Stomach smooth muscle (tissue), 2 donors: Measurements from ENCODE around the gene TENM4.

ENCODE experiments used
- H3K27ac ChIP-seq: one replicate; pipeline ENCODE4 v1.7.0; 2013; ENCODE audit warnings: mild to moderate bottlenecking, low read length, inconsistent platforms
- H3K27me3 ChIP-seq, 2 donors: one replicate each; pipeline ENCODE4 v1.7.0; 2013; ENCODE audit warnings: low read length in 2 of 2; ENCODE audit not compliant: insufficient read depth in 2 of 2, control insufficient read depth in 1 of 2
- H3K36me3 ChIP-seq, 2 donors: one replicate each; pipeline ENCODE4 v1.7.0; 2013; ENCODE audit warnings: low read length in 2 of 2; ENCODE audit not compliant: control insufficient read depth in 2 of 2, insufficient read depth in 2 of 2
- H3K4me1 ChIP-seq: one replicate; pipeline ENCODE4 v1.7.0; 2013; ENCODE audit warnings: low read length; ENCODE audit not compliant: control insufficient read depth, insufficient read depth
- H3K4me3 ChIP-seq, 2 donors: one replicate each; pipeline ENCODE4 v1.7.0; 2013; ENCODE audit warnings: low read length in 2 of 2
- H3K9ac ChIP-seq, 2 donors: one replicate each; pipeline ENCODE4 v1.7.0; 2013; ENCODE audit warnings: low read length in 2 of 2, mild to moderate bottlenecking in 1 of 2
- H3K9me3 ChIP-seq, 2 donors: one replicate each; pipeline ENCODE4 v1.7.0; 2013; ENCODE audit warnings: low read length in 2 of 2; ENCODE audit not compliant: control insufficient read depth in 2 of 2
- donor health status: healthy.
- donor health status: Pancreatic carcinoma.

TENM4 gene

DNA sequence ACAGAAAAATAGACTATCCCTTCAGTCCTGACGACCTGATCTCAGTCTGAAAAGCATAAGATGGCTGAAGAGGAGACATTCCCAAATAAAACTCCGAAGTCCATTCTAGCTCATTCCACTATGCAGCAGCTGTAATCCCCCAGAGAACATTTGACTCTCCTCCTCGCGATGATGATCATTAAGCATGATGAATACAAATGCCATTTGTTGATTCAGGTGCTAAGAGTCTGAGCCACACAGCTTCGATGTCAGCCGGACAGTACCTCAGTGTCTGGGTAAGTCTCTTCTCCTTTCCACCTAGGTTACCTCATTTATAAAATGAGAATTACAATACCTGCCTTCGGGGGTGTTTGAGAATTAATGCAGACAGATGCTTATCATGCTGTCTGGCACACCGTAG is 94.8 kb downstream of the TENM4 start:
- Histone ChIP-seq H3K4me3 (no peak overlapping the region), H3K27ac (no peak overlapping the region), H3K36me3 (no peaks in the 10 kb centered on the region), H3K9ac (no peak overlapping the region), H3K27me3 (peaks cover 0 to 2% of the 10 kb centered on the region in 2 donors), H3K9me3 (no peaks in the 10 kb centered on the region), H3K4me1 (no peaks in the 10 kb centered on the region)

DNA sequence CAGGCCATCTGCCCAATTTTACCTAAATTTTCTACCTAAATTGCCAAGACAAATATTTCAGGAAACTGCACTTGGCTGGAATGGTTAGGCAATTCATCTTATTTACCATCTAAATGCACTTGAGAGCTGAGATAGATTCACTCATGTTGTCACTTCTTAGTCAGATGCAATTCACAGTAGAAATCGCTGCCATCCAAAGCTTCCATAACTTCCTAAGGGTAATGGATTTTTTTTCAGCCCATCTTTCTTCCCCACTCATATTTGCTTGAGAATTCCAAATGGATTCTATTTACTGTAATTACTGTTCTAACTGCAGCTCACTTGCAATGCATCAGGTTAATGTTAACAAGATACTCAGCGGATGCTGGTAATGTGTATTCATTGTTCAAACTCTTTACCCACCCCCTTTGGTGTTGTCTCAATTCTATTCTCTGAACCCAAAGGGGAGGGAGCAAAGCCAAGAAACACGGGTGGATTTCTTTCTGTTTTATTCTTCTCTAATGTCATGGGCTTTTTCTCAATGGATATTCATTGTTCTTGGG is 96.0 kb downstream of the TENM4 start:
- Histone ChIP-seq H3K36me3 (no peaks in the 10 kb centered on the region), H3K27me3 (peaks cover 0 to 3% of the 10 kb centered on the region in 2 donors), H3K4me1 (no peaks in the 10 kb centered on the region)

DNA sequence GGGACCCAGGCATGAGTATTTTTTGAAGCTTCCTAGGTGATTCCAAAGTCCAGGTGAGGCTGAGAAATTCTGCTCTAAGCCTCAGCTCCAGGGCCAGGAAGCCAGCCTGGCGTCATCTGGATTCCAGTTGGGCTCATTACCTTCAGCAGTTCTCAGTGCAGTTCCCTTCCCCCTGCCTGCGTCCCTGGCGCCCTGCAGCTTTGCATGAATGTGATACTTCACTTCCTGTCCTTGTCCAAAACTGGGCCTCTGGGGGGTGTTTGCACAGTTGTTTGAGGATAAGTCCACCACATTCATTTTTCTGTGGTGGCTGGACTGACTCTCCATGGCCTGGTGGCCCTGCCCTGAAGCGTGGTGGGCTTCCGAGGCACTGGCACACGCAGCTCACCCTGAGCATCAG is 98.1 kb downstream of the TENM4 start:
- no peak overlapping the region for H3K9ac ChIP-seq
- H3K9me3 ChIP-seq = no peaks in the 10 kb centered on the region
- peaks cover 0 to 3% of the 10 kb centered on the region in 2 donors for H3K27me3 ChIP-seq
- no peaks in the 10 kb centered on the region for H3K36me3 ChIP-seq
- H3K4me3 ChIP-seq = no peak overlapping the region
- H3K4me1 ChIP-seq = no peaks in the 10 kb centered on the region
- no peak overlapping the region for H3K27ac ChIP-seq

More for the DNA sequence above, 96.0 kb downstream of the TENM4 start:
- H3K27ac ChIP-seq = no peak overlapping the region
- no peaks in the 10 kb centered on the region for H3K9me3 ChIP-seq
- no peak overlapping the region for H3K9ac ChIP-seq
- no peak overlapping the region for H3K4me3 ChIP-seq

DNA sequence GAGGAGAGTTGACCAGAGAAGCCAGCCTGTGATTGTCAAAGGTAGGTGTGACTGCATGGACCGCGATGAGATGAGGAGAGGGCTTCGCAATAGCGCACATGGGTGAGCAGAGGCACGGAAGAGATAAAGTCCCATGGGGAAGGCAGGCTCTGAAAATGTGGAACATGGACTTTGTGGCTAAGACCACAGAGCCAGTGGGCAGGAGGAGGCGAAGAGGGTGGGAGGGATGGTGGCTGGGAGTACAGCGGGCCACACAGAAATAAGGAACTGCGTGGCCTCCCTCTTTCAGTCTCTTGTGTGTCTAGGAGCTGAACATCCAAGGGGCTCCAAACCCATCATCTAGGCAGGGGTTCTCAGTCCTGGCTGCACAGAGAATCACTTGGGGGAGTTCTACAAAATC is 98.6 kb downstream of the TENM4 start:
- Histone ChIP-seq H3K27me3 (peaks cover 0 to 3% of the 10 kb centered on the region in 2 donors), H3K36me3 (no peaks in the 10 kb centered on the region), H3K27ac (no peak overlapping the region), H3K9me3 (no peaks in the 10 kb centered on the region), H3K4me3 (no peak overlapping the region), H3K4me1 (no peaks in the 10 kb centered on the region), H3K9ac (no peak overlapping the region)

DNA sequence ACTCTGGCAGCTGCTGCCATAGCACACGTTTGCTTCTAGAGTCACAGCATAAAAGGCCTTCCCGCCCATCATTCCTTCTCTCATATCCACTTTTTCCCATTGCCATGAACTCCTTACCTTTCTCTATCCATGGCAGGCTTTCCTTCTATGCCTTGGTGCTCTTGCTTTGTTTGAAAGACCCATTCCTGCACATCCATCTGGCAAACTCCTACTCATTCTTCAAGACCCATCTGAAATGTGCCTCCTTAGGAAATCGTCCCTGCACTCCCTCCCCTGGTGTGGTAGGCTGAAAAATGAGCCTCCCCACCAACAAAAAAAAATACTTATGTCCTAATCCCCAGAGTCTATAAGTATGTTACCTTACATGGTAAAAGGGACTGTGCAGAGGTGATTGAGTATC is 100.3 kb downstream of the TENM4 start:
- H3K4me1 ChIP-seq = no peaks in the 10 kb centered on the region
- H3K27me3 ChIP-seq = peaks cover 0 to 3% of the 10 kb centered on the region in 2 donors
- H3K27ac ChIP-seq = no peak overlapping the region
- no peaks in the 10 kb centered on the region for H3K36me3 ChIP-seq
- no peaks in the 10 kb centered on the region for H3K9me3 ChIP-seq
- no peak overlapping the region for H3K9ac ChIP-seq
- H3K4me3 ChIP-seq = no peak overlapping the region

DNA sequence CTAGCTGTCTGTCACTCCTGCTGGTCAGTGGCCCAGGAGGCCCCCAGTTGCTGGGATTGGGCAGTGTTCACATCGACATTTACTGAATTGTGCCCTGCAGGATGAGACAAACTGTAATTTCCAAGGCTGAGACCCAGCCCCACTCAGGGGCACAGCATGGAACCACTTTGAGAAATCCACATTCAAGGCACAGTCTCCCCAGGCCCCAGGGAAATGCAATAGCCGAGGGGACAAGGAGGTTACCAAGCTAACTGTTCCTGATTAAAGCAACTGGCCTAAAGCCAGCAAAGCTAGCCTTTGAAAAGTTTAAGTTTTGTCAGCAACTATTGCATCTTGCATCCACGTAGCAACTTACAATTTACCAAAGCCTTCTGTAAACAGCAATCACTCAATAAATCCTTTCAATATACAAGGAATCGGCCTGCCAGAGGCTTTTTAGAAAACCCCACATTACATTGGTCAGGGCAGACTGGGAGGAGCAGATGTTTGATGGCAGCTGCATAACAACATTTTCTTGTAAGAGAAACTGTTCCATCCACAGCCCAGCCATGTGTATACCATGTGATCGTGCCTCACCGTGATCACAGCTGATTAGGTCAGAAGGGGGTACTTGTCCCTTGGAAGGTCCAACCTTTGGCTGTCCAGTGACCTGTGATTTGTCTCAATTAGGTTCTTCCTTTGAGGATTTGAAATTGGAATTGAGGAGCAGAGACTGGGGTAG is 103.9 kb downstream of the TENM4 start:
- Histone ChIP-seq H3K9ac (no peak overlapping the region), H3K9me3 (no peaks in the 10 kb centered on the region), H3K27me3 (peaks cover 0 to 3% of the 10 kb centered on the region in 2 donors), H3K36me3 (no peaks in the 10 kb centered on the region), H3K27ac (no peak overlapping the region), H3K4me1 (no peaks in the 10 kb centered on the region), H3K4me3 (no peak overlapping the region)

DNA sequence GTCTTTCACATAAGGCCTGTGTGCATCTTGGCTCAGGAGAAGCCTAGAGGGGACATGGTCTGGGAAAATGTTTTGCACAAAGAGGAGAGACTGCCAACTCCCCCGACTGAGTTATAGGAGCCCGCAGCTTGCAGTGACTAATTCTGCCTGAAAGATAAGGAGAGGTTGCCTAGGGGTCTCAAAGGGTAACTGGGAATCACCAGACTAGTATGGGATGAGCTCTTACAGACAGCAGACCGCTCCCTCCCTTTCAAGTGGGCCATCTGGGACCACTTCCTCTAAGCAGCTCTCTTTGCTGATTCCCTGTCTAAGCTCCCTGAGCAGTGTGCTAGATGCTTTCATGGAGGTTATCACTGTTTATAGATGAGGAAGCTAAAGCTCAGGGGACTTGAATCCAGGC is 105.1 kb downstream of the TENM4 start:
- H3K4me3 ChIP-seq = no peak overlapping the region
- H3K9me3 ChIP-seq = no peaks in the 10 kb centered on the region
- H3K9ac ChIP-seq = no peak overlapping the region
- H3K27ac ChIP-seq = no peak overlapping the region
- H3K27me3 ChIP-seq = no peaks in the 10 kb centered on the region
- H3K4me1 ChIP-seq = no peaks in the 10 kb centered on the region
- no peaks in the 10 kb centered on the region for H3K36me3 ChIP-seq

DNA sequence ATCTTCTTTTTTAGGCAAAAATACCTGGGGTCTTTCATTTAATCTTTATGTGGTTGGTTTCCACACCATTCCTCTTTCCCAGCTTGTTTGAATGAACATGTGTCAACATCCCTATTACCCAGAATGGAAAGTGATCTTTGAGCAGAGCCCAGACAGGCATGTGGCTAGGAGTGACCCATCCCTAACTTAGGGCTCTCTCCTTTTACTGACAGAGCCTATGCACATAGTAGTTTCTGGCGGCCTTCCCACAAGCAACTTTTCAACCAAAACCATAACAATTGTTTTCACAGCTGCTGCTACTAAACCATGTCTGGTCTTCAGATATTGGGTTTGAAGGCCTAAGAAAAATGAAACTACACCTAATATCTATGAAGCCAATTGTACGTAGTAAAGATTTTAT is 107.5 kb downstream of the TENM4 start:
- H3K27ac ChIP-seq = no peak overlapping the region
- no peaks in the 10 kb centered on the region for H3K4me1 ChIP-seq
- no peaks in the 10 kb centered on the region for H3K36me3 ChIP-seq
- H3K9ac ChIP-seq = no peak overlapping the region
- H3K27me3 ChIP-seq = no peaks in the 10 kb centered on the region
- no peak overlapping the region for H3K4me3 ChIP-seq
- no peaks in the 10 kb centered on the region for H3K9me3 ChIP-seq

DNA sequence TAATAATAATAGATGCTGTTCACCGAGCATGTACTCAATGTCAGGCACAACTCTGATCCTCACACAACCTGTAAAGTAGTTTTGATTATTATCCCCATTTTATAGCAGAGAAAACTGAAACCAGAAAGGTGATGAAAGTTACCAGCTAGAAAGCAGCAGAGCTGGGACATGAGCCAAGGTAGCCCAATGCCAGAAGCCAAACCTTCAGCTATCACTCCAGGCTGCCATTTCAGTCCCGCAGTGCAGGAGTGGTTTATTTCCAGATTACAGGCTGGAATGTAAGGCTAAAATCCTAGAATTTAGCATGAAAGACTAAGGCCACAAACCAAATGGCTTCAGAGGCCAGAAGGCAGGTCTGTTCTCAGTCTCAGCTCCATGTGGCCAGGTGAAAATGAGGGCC is 108.8 kb downstream of the TENM4 start:
- Histone ChIP-seq H3K4me1 (no peaks in the 10 kb centered on the region), H3K9ac (no peak overlapping the region), H3K27me3 (no peaks in the 10 kb centered on the region), H3K4me3 (no peak overlapping the region), H3K27ac (no peak overlapping the region), H3K36me3 (no peaks in the 10 kb centered on the region), H3K9me3 (no peaks in the 10 kb centered on the region)

DNA sequence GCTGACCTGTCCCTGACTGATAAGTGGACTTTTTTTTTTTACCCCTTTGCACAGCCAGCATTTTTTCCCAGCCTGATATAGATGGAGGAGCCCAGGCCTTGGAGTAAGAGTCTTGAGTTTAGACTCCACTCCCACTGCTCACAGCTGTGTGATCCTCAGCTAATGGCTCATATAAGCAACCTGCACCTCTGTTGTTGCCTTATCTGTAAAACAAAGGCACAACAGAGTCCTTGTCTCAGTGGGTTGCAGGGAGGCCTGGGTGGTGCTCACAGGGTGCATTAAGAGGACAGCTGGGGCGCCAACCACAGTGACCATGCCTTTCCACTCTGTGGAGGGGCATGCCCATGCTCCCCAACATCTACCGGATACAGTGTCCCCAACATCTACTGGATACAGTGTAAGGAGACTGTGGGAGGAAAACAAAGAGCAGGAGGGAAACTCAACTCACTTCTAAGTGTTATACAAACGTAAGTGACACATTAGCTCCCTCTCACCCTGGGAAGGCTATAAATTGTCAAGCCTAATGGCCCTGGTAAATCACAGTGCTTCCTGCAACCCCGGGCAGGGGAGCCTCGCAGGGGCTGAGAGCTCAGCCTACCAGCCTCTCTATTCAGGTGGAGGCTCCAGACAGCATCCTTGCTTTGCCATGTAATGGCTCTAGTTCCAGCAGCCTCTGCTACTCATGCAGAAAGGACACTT is 109.5 kb downstream of the TENM4 start:
- Histone ChIP-seq H3K4me3 (no peak overlapping the region), H3K9ac (no peak overlapping the region), H3K36me3 (no peaks in the 10 kb centered on the region), H3K27me3 (no peaks in the 10 kb centered on the region), H3K4me1 (no peaks in the 10 kb centered on the region), H3K27ac (no peak overlapping the region), H3K9me3 (no peaks in the 10 kb centered on the region)

DNA sequence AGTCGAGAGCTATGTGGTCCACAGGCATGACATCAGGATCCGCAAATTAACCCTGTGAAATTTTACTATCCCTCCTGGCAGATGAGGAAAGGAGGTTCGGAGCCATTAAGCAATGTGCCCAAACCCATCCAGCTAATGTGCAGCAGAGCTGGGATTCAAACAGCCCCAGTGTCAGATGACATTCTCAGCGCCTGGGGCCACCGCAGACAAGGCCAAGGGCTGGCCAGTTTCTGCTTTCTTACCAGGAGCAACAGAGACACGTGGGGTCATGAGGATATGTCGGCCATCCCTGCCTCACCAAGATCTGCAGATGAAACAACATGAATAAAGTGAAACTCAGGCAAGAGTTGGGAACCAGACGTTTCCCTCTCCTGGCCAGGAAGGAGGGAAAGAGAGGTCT is 110.2 kb downstream of the TENM4 start:
- Histone ChIP-seq H3K4me3 (no peak overlapping the region), H3K36me3 (no peaks in the 10 kb centered on the region)

More for the DNA sequence above, 110.2 kb downstream of the TENM4 start:
- Histone ChIP-seq H3K27ac (no peak overlapping the region), H3K9me3 (no peaks in the 10 kb centered on the region), H3K9ac (no peak overlapping the region), H3K27me3 (no peaks in the 10 kb centered on the region), H3K4me1 (no peaks in the 10 kb centered on the region)
